Right lobe of liver (tissue), 6 donors: ENCODE data around the gene TNFRSF4. TPM values are rescaled to one million over a fixed set of nuclear protein-coding genes. Genes with fewer than 3 reads are reported as not detected.
"Not testable (repeated sequence)": the region's sequence is repeated elsewhere in the genome, so short reads cannot be mapped to it uniquely, and the experiment has no call there.

ENCODE experiments used
- ATAC-seq, 4 donors: fragments of 200-7000 bp; cut with Tn5 transposase; one replicate each; pipeline ENCODE4 v1.9.1; 2020; ENCODE audit warnings: mild to moderate bottlenecking in 4 of 4, moderate library complexity in 4 of 4
- DNase-seq, 3 donors: peaks; one replicate each; pipeline ENCODE4 v3.0.0-alpha.2; 2020
- H3K27ac ChIP-seq, 3 donors: fragments of 200-600 bp; one replicate each; pipeline ENCODE4 v1.8.0; 2022
- H3K27me3 ChIP-seq, 2 donors: fragments of 200-600 bp; one replicate each; pipeline ENCODE4 v1.8.0; 2022
- H3K36me3 ChIP-seq, 4 donors: fragments of 200-600 bp; sonication (generic) in 1 of 4; one replicate each; pipeline versions ENCODE4 v1.5.1 to v1.8.0; 2017 to 2022; ENCODE audit warnings: control low read depth in 1 of 4
- H3K4me1 ChIP-seq, 4 donors: fragments of 200-600 bp; sonication (generic) in 1 of 4; one replicate each; pipeline versions ENCODE4 v1.5.1 to v1.8.0; 2017 to 2022; ENCODE audit warnings: control low read depth in 1 of 4
- H3K4me3 ChIP-seq, 3 donors: fragments of 200-600 bp; one replicate each; pipeline ENCODE4 v1.8.0; 2022
- H3K9me3 ChIP-seq, 4 donors: fragments of 200-600 bp; sonication (generic) in 1 of 4; one replicate each; pipeline versions ENCODE4 v1.5.1 to v1.8.0; 2017 to 2022; ENCODE audit warnings: control low read depth in 1 of 4
- CTCF ChIP-seq, 4 donors: fragments of 200-600 bp in 3 of 4; fragments of 450-650 bp in 1 of 4; IDR thresholded peaks; one replicate each; pipeline versions ENCODE4 v1.5.1 to v1.8.0; 2016 to 2022; ENCODE audit warnings: antibody characterized with exemption in 4 of 4, mild to moderate bottlenecking in 2 of 4
- POLR2A ChIP-seq: fragments of 450-650 bp; IDR thresholded peaks from one replicate; pipeline ENCODE4 v1.6.1; 2017; ENCODE audit warnings: antibody characterized with exemption, mild to moderate bottlenecking
- WGBS: methylation state at CpG from one replicate; pipeline ENCODE4 v1.1.6; 2018; ENCODE audit warnings: low coverage, low lambda C conversion rate; ENCODE audit not compliant: insufficient coverage; ENCODE audit errors: missing lambda C conversion rate; 5-methylcytosine and 5-hydroxymethylcytosine counted together
- intact Hi-C, 2 donors: fragments of 100-400 bp; cut with DNase I; formaldehyde crosslinking; loops; one replicate each; pipeline versions ENCODE4 v1.11.2 to v1.14.1; 2022
- total RNA-seq, 6 experiments: library from RNA; depleted of rRNA in 2 of 6; stranded (reverse); fragments of >200 nt in 2 of 6; fragmentation: NEBNext Ultra II Directional in 3 of 6; extraction: Animal tissue kit (Norgen Biotek cat#: 25700) in 3 of 6; gene quantifications; one replicate each; pipeline versions ENCODE4 v1.1.0 to v1.2.4, GENCODE V29; 2016 to 2023
- donor health status: DM: no; HTN: yes; CAD: no.
- donor health status: DM: no; HTN: no; CAD: no.
- donor health status: DM: no; HTN: no; CAD: no.
- donor health status: DM: no; HTN: yes; CAD: no.
- donor health status: DM: no; HTN: yes; CAD: no.

Gene TNFRSF4
- total RNA-seq, 6 experiments from 2014 or later, result 0.20 to 0.99 (median 0.28) TPM; not detected in 2

GRCh38 chr1:1178794-1179331, 35.1 kb downstream of the TNFRSF4 start:
- H3K27me3 ChIP-seq, result no peaks in the 10 kb centered on the region
- ATAC-seq (no peak), DNase-seq (peak in 1 of 3 donors; percentile 50)
- H3K36me3 ChIP-seq, result no peaks in the 10 kb centered on the region
- no peaks in the 10 kb centered on the region for H3K9me3 ChIP-seq
- H3K4me1 ChIP-seq, result no peaks in the 10 kb centered on the region
- no peak overlapping the region for H3K4me3 ChIP-seq
- intact Hi-C loops, result no loop called here
- no peak for TF ChIP-seq CTCF (IDR thresholded peaks at IDR 0.05)
- no peak for TF ChIP-seq POLR2A
- WGBS, result 45% methylated on average over 2 of the region's 32 CpGs
- H3K27ac ChIP-seq, result no peak overlapping the region

- ATAC-seq (no peak), DNase-seq (no peak)
- Histone ChIP-seq H3K4me1 (no peaks in the 10 kb centered on the region), H3K27ac (no peak overlapping the region), H3K4me3 (no peak overlapping the region), H3K9me3 (no peaks in the 10 kb centered on the region), H3K36me3 (no peaks in the 10 kb centered on the region), H3K27me3 (peaks cover 0 to 7% of the 10 kb centered on the region in 2 donors)
- TF ChIP-seq POLR2A (no peak), CTCF (IDR thresholded peaks at IDR 0.05) (no peak)
- intact Hi-C loops, result no loop called here
- WGBS, result 52% methylated on average over 2 of the region's 21 CpGs
Measured at GRCh38 chr1:1177452-1178206, 36.3 kb downstream of the TNFRSF4 start.

GRCh38 chr1:1176931-1177330, 37.0 kb downstream of the TNFRSF4 start:
- no peaks in the 10 kb centered on the region for H3K9me3 ChIP-seq
- no peaks in the 10 kb centered on the region for H3K4me1 ChIP-seq
- no peak for TF ChIP-seq POLR2A
- no peak for TF ChIP-seq CTCF (IDR thresholded peaks at IDR 0.05)
- ATAC-seq, result no peak
- H3K36me3 ChIP-seq, result no peaks in the 10 kb centered on the region
- no peak for DNase-seq
- H3K27ac ChIP-seq, result no peak overlapping the region
- WGBS, result 54% methylated on average over 5 of the region's 7 CpGs
- peaks cover 0 to 9% of the 10 kb centered on the region in 2 donors for H3K27me3 ChIP-seq
- no peak overlapping the region for H3K4me3 ChIP-seq
- intact Hi-C loops, result no loop called here

- H3K27ac ChIP-seq, H3K36me3 ChIP-seq, H3K4me1 ChIP-seq, H3K9me3 ChIP-seq, H3K27me3 ChIP-seq, H3K4me3 ChIP-seq, intact Hi-C loops, ATAC-seq: not testable (repeated sequence)
- 36% methylated on average over 5 of the region's 22 CpGs for WGBS
- peak in 1 of 3 donors; percentile 44 for DNase-seq
Measured at GRCh38 chr1:1176063-1176761, 37.7 kb downstream of the TNFRSF4 start.
